ENCODE data around the gene TNFRSF8. TPM values are rescaled to one million over a fixed set of nuclear protein-coding genes. Genes with fewer than 3 reads are reported as not detected.
"Not testable (repeated sequence)": the region's sequence is repeated elsewhere in the genome, so short reads cannot be mapped to it uniquely, and the experiment has no call there.

Gene TNFRSF8
- total RNA-seq, 4 donors from 2014 or later = not detected

- Histone ChIP-seq H3K27me3 (no peaks in the 10 kb centered on the region), H3K4me3 (replicated peaks in 1 of 3) (no peak overlapping the region), H3K4me1 (peaks cover 0 to 2% of the 10 kb centered on the region in 2 donors), H3K9me3 (no peaks in the 10 kb centered on the region), H3K27ac (no peak overlapping the region), H3K36me3 (peaks cover 11 to 24% of the 10 kb centered on the region in 2 donors)
- intact Hi-C loops (cut with DNase I) = loop anchor here (10.0 kb wide), 1 partner anchor 114 kb away; no protein-coding TSS in a partner anchor
- TF ChIP-seq POLR2A (IDR thresholded peaks at IDR 0.05) (no peak), CTCF (IDR thresholded peaks at IDR 0.05) (no peak)
- no peak for DNase-seq
- WGBS, 2 donors = 87 to 98% methylated on average over 10 to 11 of the region's 19 CpGs
These were observed 34.1 kb upstream of the TNFRSF8 start for GRCh38 chr1:12028957-12029511.

- Histone ChIP-seq H3K4me3 (replicated peaks in 1 of 3) (no peak overlapping the region), H3K27ac (no peak overlapping the region), H3K27me3 (no peaks in the 10 kb centered on the region), H3K4me1 (peaks cover 0 to 10% of the 10 kb centered on the region in 2 donors), H3K9me3 (no peaks in the 10 kb centered on the region), H3K36me3 (peaks cover 7 to 21% of the 10 kb centered on the region in 2 donors)
- no peak for DNase-seq
- WGBS, 2 donors = 89 to 98% methylated on average over 4 to 9 of the region's 32 CpGs
- TF ChIP-seq POLR2A (IDR thresholded peaks at IDR 0.05) (no peak), CTCF (IDR thresholded peaks at IDR 0.05) (no peak)
- intact Hi-C loops (cut with DNase I) = loop anchor here (10.0 kb wide), 1 partner anchor 115 kb away; no protein-coding TSS in a partner anchor
These were observed 33.3 kb upstream of the TNFRSF8 start for GRCh38 chr1:12029720-12030339.

- Histone ChIP-seq H3K27me3 (no peaks in the 10 kb centered on the region), H3K36me3 (peaks cover 7 to 21% of the 10 kb centered on the region in 2 donors), H3K4me1 (peaks cover 0 to 10% of the 10 kb centered on the region in 2 donors), H3K9me3 (no peaks in the 10 kb centered on the region), H3K4me3 (replicated peaks in 1 of 3) (no peak overlapping the region), H3K27ac (no peak overlapping the region)
- peak; percentile 41 to 46 for DNase-seq
- no peak for TF ChIP-seq POLR2A (IDR thresholded peaks at IDR 0.05)
- peak in 4 of 6 experiments; percentile 24 to 52 (median 42) for TF ChIP-seq CTCF (IDR thresholded peaks at IDR 0.05)
- intact Hi-C loops (cut with DNase I) = no loop called here
- 86 to 90% methylated on average over 11 to 20 of the region's 20 CpGs for WGBS, 2 donors
These were observed 31.8 kb upstream of the TNFRSF8 start for GRCh38 chr1:12031039-12031980.

GRCh38 chr1:12032161-12032621, 30.9 kb upstream of the TNFRSF8 start:
- Histone ChIP-seq H3K27ac (no peak overlapping the region), H3K9me3 (no peaks in the 10 kb centered on the region), H3K4me3 (replicated peaks in 1 of 3) (no peak overlapping the region), H3K4me1 (peaks cover 0 to 10% of the 10 kb centered on the region in 2 donors), H3K27me3 (no peaks in the 10 kb centered on the region), H3K36me3 (peaks cover 7 to 21% of the 10 kb centered on the region in 2 donors)
- WGBS, 2 donors = 85 to 92% methylated on average over 10 of the region's 10 CpGs
- no peak for DNase-seq
- intact Hi-C loops (cut with DNase I) = no loop called here
- TF ChIP-seq CTCF (IDR thresholded peaks at IDR 0.05) (no peak), POLR2A (IDR thresholded peaks at IDR 0.05) (no peak)

GRCh38 chr1:12033441-12033840, 29.7 kb upstream of the TNFRSF8 start:
- WGBS, 2 donors = 93 to 94% methylated on average over 5 of the region's 5 CpGs
- H3K27ac ChIP-seq; H3K27me3 ChIP-seq; H3K4me3 ChIP-seq (replicated peaks in 1 of 3); H3K4me1 ChIP-seq; intact Hi-C loops (cut with DNase I); DNase-seq; H3K9me3 ChIP-seq: not testable (repeated sequence)
- peaks cover 7 to 14% of the 10 kb centered on the region in 2 donors for H3K36me3 ChIP-seq

All from thyroid gland (tissue), 4 donors.